Testis (tissue), 3 donors: ENCODE data around the gene ATP2A3. TPM values are rescaled to one million over a fixed set of nuclear protein-coding genes. Genes with fewer than 3 reads are reported as not detected.

Experiments
- DNase-seq: peaks from one replicate; pipeline ENCODE4 v3.0.0-alpha.2; 2019
- H3K27ac ChIP-seq, 2 donors: fragments of 200-600 bp; sonication (generic); one replicate each; pipeline ENCODE4 v1.5.1; 2019
- H3K27me3 ChIP-seq: fragments of 200-600 bp; sonication (generic); one replicate; pipeline ENCODE4 v1.5.1; 2019
- H3K36me3 ChIP-seq: fragments of 200-600 bp; sonication (generic); one replicate; pipeline ENCODE4 v1.5.1; 2017; ENCODE audit warnings: low read depth; ENCODE audit errors: missing control alignments
- H3K4me1 ChIP-seq: fragments of 200-600 bp; sonication (generic); one replicate; pipeline ENCODE4 v1.5.1; 2019
- H3K4me3 ChIP-seq, 2 donors: fragments of 200-600 bp; sonication (generic); one replicate each; pipeline ENCODE4 v1.5.1; 2017 to 2019
- H3K9me3 ChIP-seq: fragments of 200-600 bp; sonication (generic); one replicate; pipeline ENCODE4 v1.5.1; 2017
- POLR2A ChIP-seq: fragments of 450-650 bp; IDR thresholded peaks from one replicate; pipeline ENCODE4 v1.6.1; 2017; ENCODE audit warnings: antibody characterized with exemption, mild to moderate bottlenecking, moderate library complexity
- WGBS, 2 donors: methylation state at CpG; one replicate each; pipeline ENCODE4 v1.1.5; 2018; 5-methylcytosine and 5-hydroxymethylcytosine counted together
- intact Hi-C: fragments of 100-400 bp; cut with DNase I; formaldehyde crosslinking; loops from one replicate; pipeline ENCODE4 v1.15.1; 2023; ENCODE audit warnings: low total_unique reads
- polyA plus RNA-seq: library from polyadenylated mRNA; stranded (reverse); fragments of 350-450 nt; fragmentation: Illumina TruSeq; extraction: RNeasy Lipid Tissue Mini Kit (QIAGEN cat#74804); gene quantifications from one replicate; pipeline ENCODE4 v1.2.3, GENCODE V29; 2014; ENCODE audit warnings: low read depth, low replicate concordance; ENCODE audit not compliant: insufficient read depth
- total RNA-seq, 2 donors: library from RNA; depleted of rRNA; stranded (reverse); fragments of >200 nt; gene quantifications; one replicate each; pipeline ENCODE4 v1.2.3, GENCODE V29; 2016
- TF ChIP-seq, protein P1 (sequence below), 3 experiments: fragments of 450-650 bp in 2 of 3; fragments of 200-600 bp in 1 of 3; sonication (generic) in 1 of 3; IDR thresholded peaks; one replicate each; pipeline ENCODE4 v1.5.1; 2016 to 2019; ENCODE audit warnings: antibody characterized with exemption in 3 of 3, mild to moderate bottlenecking in 2 of 3, moderate library complexity in 1 of 3

ATP2A3 gene
- total and polyA plus RNA-seq, 3 donors from 2014 or later: 8.0 to 19.6 (median 8.2) TPM

DNA sequence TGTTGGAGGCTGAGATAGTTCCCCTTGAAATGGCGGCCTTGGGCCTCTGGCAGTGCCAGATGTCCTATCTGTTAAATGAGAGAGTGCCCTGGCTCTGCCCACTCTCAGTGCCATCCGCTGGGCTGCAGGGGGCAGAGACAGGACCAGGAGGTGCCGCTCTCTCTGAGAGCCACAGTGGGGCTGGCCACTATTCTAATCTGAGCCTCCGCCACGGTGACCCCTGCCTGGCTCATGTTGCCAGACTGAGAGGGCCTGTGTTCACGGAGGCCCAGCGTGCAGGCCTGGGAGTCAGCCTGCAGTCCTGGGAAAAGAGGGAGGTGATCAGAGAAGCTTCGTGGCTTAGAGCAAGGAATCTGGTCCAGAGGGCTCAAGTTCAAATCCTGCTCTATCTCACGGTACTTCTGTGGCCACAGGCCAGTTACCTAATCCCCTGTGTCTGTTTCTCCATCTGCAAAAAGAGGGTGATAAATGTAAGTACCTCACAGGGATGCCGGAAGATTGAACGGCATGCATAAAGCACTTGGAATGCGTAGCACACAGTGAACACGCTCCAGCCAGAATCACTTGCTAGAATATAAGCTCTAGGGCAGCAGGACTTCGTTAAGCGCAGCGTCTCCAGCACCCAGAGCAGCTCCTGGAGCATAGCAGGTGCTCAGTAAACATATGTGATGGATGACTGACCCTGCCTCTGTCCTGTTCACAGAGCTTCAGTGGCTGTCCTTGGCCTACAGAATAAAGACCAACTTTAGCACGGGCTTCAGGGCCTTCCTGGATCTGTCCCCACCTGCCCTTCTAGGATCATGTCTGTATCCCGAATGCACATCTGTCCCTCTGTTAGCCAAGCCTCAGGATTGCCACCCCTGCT is 6.3 kb downstream of the ATP2A3 start:
- no peak overlapping the region for H3K4me3 ChIP-seq
- H3K27me3 ChIP-seq: no peaks in the 10 kb centered on the region
- no peak for TF ChIP-seq POLR2A
- TF ChIP-seq, protein P1, sequence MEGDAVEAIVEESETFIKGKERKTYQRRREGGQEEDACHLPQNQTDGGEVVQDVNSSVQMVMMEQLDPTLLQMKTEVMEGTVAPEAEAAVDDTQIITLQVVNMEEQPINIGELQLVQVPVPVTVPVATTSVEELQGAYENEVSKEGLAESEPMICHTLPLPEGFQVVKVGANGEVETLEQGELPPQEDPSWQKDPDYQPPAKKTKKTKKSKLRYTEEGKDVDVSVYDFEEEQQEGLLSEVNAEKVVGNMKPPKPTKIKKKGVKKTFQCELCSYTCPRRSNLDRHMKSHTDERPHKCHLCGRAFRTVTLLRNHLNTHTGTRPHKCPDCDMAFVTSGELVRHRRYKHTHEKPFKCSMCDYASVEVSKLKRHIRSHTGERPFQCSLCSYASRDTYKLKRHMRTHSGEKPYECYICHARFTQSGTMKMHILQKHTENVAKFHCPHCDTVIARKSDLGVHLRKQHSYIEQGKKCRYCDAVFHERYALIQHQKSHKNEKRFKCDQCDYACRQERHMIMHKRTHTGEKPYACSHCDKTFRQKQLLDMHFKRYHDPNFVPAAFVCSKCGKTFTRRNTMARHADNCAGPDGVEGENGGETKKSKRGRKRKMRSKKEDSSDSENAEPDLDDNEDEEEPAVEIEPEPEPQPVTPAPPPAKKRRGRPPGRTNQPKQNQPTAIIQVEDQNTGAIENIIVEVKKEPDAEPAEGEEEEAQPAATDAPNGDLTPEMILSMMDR (IDR thresholded peaks at IDR 0.05): no peak
- whole genome bisulfite sequencing, 2 donors: 81 to 84% methylated on average over 11 to 18 of the region's 18 CpGs
- H3K36me3 ChIP-seq: no peaks in the 10 kb centered on the region
- DNase-seq: no peak
- intact Hi-C loops: no loop called here
- H3K4me1 ChIP-seq: peaks cover 20% of the 10 kb centered on the region
- H3K9me3 ChIP-seq: no peaks in the 10 kb centered on the region
- no peak overlapping the region for H3K27ac ChIP-seq

DNA sequence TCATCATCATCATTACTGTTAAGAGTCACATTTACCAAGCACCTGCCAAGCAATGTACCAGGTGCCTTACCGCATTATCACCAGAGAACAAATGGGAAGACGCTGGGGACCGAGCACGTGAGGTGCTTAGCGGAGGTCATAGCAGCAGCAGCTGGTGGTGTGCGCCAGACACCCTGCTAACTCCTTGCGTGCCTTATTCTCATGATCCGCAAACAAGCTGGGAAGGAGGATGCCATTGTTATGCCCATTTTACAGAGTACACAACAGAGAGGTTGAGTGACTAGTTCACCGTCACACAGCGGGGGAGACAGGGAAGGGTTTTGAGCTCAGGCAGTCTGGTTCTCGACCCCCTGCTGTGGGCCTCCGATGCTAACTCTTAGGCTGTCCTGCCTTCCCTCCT is 7.3 kb downstream of the ATP2A3 start:
- intact Hi-C loops: no loop called here
- Histone ChIP-seq H3K4me3 (no peak overlapping the region), H3K9me3 (no peaks in the 10 kb centered on the region), H3K27me3 (no peaks in the 10 kb centered on the region), H3K27ac (no peak overlapping the region), H3K36me3 (no peaks in the 10 kb centered on the region), H3K4me1 (peaks cover 15% of the 10 kb centered on the region)
- no peak for DNase-seq
- TF ChIP-seq POLR2A: no peak
- TF ChIP-seq, protein P1 (IDR thresholded peaks at IDR 0.05): no peak
- 75 to 97% methylated on average over 7 to 12 of the region's 12 CpGs for WGBS, 2 donors

DNA sequence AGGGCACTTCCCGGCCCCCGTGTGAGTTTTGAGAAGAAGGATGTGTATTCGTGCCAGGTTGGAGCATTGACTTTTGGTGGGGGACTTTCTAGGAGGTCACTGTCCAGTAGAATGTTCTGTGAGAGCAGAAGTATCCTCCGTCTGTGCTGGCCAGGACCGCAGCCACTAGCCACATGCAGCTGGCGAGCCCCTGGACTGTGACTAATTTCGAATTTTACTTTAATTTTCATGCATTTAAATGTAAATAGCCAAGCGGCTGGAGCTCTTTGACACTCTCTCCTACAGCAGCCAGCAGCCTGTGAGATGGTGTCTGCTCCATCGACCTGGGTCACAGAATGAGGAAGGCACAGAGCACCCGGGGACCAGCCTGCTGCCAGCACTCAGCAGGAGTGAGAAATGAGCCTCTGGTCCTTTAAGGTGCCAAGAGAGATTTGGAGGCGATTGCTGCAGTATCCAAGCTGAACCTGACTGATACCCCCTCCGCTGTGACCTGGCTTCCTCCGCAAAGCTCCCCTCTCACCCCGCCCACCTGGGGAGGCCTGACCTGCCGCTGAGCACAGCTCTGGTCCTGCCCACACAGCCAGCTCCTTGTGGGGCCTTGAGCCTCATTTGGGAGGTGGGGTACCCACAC is 7.8 kb downstream of the ATP2A3 start:
- no peak overlapping the region for H3K4me3 ChIP-seq
- TF ChIP-seq, protein P1 (IDR thresholded peaks at IDR 0.05): no peak
- TF ChIP-seq POLR2A: no peak
- intact Hi-C loops: no loop called here
- 75 to 77% methylated on average over 15 of the region's 15 CpGs for WGBS, 2 donors
- no peaks in the 10 kb centered on the region for H3K9me3 ChIP-seq
- H3K27ac ChIP-seq: no peak overlapping the region
- H3K36me3 ChIP-seq: no peaks in the 10 kb centered on the region
- DNase-seq: no peak
- no peaks in the 10 kb centered on the region for H3K27me3 ChIP-seq
- H3K4me1 ChIP-seq: peaks cover 11% of the 10 kb centered on the region

DNA sequence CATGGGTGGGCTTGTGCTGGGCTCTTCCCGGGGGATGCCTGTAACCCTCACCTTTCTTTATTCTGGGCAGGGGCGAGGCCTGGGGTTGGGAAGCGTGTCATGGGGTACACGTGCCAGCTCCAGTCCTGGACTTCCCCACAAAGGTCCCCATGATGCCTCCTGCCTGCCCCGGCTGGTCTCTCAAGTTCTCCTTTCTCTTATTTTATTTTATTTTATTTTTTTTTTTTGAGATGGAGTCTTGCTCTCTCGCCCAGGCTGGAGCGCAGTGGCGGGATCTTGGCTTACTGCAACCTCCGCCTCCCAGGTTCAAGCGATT is 8.6 kb downstream of the ATP2A3 start:
- WGBS, 2 donors: 90 to 93% methylated on average over 10 of the region's 10 CpGs
- Histone ChIP-seq H3K27ac (no peak overlapping the region), H3K4me1 (peaks cover 3% of the 10 kb centered on the region), H3K9me3 (no peaks in the 10 kb centered on the region), H3K4me3 (no peak overlapping the region), H3K27me3 (no peaks in the 10 kb centered on the region), H3K36me3 (no peaks in the 10 kb centered on the region)
- DNase-seq: no peak
- TF ChIP-seq, protein P1 (IDR thresholded peaks at IDR 0.05): no peak
- no peak for TF ChIP-seq POLR2A
- intact Hi-C loops: no loop called here
